CD4-positive, alpha-beta T cell treated with Interleukin-21 for 1 hour (primary cell): ENCODE data around the gene SELENOP.

Experiments
- DNase-seq: peaks from one replicate; pipeline ENCODE4 v3.0.0-alpha.2; 2020

SELENOP gene

DNA sequence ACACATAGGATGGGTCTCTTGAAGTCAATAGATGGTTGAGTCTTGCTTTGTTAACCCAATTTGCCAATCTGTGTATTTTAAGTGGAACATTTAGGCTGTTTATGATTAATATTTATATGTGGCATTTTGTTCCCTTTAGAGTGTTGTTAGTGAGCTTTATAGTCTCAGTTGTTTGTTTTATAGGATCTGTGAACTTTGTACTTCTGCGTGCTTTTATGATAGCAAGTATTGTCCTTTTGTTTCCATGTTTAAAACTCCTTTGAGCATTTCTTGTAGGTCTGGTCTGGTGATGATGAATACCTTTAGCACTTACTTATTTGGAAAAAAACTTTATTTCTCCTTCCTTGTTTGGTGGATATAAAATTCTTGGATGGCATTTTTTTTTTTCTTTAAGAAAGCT lies 23.8 kb downstream of the SELENOP start:
- DNase-seq, result no peak

DNA sequence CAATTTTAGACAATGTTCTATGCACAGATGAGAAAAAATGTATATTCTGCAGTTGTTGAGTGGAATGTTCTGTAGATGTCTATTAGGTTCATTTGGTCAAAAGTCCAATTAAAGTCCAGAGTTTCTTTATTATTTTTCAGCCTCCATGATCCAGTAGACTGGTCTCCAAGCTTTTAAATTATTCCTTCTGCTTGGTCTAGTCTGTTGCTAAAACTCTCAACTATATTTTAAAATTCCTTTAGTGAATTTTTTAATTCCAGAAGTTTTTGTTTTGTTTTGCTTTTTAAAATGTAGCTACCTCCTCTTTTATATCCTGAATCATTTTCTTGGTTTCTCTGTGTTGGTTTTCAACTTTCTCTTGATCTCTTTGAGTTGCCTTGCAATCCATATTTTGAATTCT lies 24.6 kb downstream of the SELENOP start:
- no peak for DNase-seq

DNA sequence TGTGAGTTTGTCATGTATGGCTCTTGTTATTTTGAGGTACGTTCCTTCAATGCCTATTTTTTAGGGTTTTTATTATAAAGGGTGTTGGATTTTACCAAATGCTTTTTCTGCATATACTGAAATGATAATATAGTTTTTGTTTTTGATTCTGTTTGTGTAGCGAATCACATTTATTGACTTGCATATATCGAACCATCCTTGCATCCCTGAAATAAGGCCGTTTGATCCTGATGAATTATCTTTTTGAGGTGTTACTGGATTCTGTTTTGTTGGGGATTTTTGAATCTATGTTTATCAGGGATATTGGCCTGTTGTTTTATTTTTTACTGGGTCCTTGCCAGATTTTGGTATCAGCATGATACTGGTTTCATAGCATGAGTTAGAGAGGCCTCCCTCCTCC lies 25.9 kb downstream of the SELENOP start:
- DNase-seq, result no peak

DNA sequence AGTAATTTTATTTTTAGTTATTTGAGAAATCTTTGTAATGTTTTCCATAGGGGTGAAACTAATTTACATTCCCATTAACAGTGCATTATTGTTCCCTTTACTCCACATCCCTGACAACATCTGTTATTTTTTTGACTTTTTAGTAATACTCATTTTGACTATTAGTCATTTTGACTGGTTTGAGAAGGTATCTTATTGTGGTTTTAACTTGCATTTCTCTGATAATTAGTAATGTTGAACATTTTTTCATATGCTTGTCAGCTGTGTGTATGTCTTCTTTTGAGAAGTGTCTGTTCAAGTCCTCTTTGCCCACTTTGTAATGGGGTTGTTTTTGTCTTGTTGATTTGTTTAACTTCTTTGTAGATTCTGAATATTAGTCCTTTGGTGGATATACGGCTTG lies 27.6 kb downstream of the SELENOP start:
- no peak for DNase-seq

DNA sequence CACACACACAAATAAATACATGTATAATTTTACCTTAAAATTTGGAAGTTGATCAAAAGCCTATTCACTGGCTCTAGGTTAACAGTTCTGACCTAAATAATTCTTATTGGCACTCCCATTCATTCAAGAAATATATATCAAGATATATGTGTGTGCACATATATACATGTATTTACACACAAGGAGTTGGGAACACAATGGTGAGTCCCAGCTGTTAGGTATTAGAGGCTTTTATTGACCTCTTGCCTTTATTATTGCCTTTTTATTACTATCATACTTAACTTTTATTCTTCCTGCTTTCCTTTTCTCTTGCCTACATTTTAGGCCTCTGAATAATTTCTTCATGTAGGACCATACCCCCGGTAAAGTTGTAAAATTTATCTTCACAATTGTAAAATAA lies 30.1 kb downstream of the SELENOP start:
- DNase-seq, result no peak

DNA sequence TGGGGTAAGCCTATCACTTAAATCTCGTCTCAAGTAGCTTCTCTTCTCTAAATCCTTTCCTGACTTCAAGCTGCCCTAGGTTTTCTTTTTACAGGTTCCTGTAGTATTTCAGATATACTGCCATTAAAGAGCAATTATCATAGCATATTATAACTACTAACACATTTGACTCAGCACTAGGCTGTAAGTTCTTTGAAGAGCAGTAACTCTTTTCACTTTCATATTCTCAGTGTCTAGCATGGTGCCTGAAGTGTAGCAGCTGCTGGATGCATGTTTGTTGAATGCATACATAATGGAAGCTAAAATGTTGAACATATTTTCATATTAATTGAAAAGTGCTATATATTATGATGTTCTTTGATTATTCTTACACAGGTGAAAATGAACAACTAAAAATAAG lies 32.6 kb downstream of the SELENOP start:
- DNase-seq, result no peak

DNA sequence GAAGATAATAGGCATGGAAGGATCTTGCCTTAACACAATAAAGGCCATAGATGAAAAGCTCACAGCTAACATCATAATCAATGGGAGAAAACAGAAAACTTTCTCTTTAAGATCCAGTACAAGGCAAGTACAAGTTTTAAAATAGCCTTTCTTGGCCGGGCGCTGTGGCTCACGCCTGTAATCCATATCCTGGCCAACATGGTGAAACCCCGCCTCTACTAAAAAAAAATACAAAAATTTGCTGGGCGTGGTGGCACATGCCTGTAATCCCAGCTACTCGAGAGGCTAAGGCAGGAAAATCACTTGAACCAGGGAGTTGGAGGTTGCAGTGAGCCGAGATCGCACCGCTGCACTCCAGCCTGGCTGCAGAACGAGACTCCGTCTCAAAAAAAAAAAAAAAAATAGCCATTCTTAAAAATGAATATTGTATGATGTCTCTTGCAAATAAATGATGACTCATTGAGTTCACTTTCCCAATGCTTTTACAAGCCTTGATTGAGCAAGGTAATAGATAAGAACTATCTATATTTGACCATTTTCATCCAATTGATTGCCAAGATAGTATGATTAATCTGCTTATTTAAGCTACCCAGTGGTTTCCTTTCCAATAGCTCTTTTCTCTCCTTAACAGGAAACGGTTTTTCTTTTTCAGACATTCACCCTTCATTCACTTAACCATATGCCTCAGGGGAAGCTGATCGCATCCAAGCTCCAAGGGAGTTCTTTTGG lies 39.3 kb downstream of the SELENOP start:
- no peak for DNase-seq

DNA sequence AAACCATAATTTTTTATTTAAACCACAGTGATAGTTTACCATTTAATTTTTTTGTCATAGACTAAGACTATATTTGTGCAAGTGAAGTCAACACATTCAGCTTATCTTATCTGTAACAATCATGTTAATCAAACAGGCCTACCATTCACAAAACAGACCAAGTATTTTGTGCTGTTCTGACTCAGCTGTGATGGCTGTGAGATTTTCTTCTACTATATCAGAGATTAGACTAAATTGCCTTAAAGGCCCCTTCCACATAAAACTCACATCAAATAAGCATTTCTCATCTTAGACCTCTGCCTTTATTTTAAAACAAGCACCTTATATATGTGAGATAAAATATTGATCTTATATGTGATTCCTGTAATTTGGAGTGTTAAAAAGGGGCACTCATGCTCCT lies 41.7 kb downstream of the SELENOP start:
- DNase-seq, result no peak

DNA sequence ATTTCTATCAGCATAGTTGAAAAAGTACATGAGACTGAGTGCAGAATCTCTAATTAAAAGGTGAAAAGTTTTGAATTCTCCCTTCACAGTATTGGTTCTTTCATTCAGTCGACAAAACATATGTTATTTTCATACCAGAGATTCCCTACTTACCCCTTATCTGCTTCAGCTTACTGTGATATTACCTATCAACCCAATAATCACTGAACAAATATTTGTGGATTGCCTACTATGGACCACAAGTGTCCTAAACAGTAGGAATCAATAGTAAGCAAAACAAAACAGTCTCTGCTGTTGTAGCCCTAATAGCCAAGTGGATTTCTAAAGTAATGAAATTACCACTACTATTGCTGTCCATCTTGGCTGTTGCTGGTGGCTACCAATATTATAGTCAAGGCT lies 43.6 kb downstream of the SELENOP start:
- no peak for DNase-seq

DNA sequence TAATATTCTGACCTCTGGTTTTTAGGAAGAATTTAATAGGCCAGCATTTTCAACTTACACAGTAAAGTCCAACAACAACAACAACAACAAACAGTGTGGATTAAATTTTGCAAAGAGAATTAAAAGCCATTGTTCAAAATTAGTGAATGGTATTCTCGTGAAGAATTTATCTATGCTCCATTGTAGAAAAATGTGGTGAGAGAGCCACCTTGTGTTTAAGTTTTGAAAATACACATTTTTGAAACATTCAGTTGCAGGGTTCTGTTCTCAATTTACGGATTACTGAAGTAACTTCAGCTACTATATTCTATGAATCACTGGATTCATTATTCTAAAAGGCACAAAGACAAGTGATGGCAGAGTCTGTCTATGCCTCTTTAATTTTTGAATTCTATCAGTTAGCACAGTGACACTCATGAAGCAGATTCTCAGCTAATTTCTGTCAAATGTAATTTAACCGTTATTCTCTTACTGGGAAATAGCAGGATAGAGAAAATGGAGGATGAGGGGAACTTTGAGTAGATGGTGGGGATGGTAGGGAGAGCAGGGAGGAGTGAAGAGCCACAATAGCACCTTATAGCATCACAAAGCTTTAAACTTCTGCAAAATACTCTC lies 44.1 kb downstream of the SELENOP start:
- peak; percentile 39 for DNase-seq

DNA sequence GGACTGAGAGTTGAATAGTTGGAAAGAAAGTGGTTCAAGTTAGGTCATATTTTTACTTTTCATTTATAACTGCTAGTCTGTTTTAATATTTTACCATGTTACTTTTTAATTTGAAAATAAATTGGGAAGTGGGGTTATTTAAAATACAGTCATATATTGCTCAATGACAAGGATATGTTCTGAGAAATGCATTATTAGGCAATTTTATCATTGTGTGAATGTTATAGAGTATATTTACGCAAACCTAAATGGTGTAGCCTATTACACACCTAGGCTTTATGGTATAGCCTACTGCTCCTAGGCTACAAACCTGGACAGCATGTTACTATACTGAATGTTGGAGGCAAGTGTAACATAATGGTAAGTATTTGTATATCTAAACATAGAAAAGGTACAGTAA lies 49.9 kb downstream of the SELENOP start:
- DNase-seq, result no peak

DNA sequence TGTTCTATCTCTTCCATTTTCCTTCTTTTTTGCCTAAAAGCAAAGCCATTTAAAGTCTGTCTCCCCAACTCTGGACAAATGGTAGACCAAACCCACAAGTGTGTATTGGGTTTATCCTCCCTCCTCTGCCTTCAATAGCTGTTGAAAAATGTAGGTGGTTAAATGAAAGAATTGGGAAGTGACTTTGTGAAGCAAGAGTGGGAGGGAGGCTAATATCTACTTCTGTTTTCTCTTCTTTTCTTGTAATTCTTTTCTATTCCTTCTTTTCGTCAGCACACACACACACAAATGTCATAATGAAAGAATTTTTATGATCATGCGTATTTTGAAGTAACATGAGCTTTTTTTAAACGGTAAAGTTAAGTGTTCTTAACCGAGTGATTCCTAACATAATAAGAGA lies 51.3 kb downstream of the SELENOP start:
- no peak for DNase-seq

DNA sequence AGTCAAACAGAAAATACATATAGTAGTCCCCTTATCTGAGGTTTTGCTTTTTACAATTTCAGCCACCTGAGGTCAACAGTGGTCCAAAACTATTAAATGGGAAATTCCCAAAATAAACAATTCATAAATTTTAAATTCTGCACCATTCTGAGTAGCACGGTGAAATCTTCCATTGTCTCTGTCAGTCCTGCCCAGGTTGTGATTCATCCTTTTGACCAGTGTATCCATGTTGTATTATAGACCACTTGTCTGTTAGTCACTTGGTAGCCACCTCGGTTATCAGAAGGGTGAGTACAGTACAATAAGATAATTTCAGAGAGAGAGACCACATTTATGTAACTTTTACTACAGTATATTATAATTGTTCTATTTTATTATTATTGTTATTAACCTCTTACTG lies 52.2 kb downstream of the SELENOP start:
- DNase-seq, result no peak

DNA sequence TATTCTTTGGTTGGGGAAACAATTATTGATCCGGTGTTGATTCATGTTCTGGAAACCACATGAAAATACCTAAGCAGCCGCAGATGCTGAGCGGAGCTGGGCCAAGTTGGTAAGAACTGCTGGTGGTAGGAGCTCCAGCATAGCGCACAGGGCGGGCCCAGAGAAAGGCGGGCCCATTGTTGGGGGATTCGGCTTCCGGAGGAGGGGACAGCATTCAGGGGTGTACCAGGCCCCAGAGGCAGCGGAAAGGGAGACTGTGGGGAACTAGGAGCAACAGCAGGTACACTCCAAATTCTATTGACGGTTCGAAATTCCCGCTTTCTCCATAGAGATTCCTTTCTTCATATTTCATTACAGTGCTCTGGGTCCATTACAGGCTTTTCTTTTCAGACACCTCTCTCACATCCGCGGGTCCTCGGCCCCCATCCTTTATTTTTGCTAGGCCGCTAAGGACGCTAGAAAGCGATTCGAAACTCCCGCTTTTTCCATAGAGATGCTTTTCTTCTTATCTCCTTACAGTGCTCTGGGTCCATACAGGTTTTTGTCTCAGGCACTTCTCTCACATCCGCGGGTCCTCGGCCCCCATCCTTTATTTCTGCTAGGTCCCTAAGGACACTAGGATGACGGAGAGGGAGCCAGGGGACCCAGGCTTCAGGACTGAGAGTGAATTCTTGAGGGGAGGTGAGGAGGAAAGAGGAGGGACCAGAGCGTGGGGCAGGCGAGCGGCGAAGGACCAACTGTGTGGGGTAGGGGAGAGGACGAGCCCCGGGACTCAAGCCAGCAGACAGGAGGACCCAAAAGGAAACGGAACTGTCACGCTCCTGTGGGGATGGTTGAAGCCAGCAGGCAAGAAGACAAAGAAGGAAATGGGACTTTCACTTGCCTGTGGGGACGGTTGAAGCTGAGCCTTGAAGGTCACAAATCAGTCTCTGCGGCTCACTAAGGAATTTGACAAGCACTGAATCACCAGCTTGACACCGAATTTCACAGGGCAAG lies 54.8 kb downstream of the SELENOP start, which contains the start of gene CCDC152:
TSS of gene CCDC152 (plus strand) at position 213 of the 996 bp plus-strand sequence. CDS start 2,304 bp downstream, outside the sequence.
- peak; percentile 59 for DNase-seq

DNA sequence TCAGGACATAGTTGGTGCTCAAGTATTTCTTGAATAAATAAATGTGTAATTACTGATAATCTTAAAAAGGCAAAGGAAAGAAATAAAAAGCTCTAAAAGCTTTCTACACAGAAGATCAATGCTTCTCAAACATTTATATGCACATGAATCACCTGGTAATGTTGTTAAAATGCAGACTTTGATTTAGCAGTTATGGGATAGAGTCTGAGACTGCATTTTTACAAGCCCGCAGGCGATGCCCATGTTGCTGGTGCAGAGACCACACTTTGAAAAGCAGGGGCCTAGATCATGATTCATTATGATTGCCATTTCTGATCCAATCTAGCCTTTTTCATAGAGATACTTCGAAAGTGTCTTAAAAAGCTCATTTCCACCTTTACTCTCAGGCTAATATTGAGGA lies 58.6 kb downstream of the SELENOP start:
- no peak for DNase-seq

DNA sequence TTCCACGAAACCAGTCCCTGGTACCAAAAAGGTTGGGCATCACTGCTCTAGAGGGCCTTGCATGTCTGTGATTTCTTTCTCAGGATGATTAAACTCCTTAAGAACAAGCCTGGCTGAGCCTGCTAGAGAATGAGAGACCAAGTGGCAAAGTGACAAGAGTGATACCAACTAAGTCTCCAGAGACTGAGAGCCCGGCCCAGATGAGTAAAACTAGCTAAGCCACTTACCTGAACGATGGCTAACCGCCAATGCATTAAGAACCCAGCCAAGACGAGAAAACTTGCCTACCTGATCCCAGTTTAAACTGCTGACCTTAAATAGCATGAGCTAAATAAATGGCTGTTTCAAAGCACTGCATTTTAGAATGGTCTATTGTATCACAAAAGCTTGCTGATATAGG lies 60.6 kb downstream of the SELENOP start:
- DNase-seq, result no peak

DNA sequence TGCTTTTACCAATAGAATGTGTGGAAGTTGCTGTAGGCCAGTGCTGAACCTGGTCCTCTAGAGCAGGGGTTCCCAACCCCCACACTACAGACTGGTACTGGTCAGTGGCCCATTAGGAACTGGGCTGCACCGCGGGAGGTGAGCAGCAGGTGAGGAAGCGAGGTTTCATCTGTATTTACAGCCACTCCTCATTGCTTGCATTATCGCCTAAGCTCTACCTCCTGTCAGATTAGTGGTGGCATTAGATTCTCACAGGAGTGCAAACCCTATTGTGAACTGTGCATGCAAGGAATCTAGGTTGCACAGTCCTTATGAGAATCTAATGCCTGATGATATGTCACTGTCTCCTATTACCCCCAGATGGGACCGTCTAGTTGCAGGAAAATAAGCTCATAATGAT lies 61.2 kb downstream of the SELENOP start:
- DNase-seq, result no peak
